OCI-LY1 (cell line): Measurements from ENCODE around the gene MTARC1.

Source experiments
- CTCF ChIP-seq: fragments of 200-600 bp; sonication (generic), shearing (Covaris generic); IDR thresholded peaks from 2 replicates; pipeline ENCODE4 v1.5.1; 2017; ENCODE audit warnings: mild to moderate bottlenecking, antibody characterized with exemption, low read length, moderate library complexity, mixed read lengths
- EZH2 ChIP-seq: fragments of 200-600 bp; sonication (generic), shearing (Covaris generic); IDR thresholded peaks from 2 replicates; pipeline ENCODE4 v1.8.0; 2017; ENCODE audit warnings: borderline replicate concordance, mixed run types, mild to moderate bottlenecking, antibody characterized with exemption, low read length, moderate library complexity, mixed read lengths

DNA sequence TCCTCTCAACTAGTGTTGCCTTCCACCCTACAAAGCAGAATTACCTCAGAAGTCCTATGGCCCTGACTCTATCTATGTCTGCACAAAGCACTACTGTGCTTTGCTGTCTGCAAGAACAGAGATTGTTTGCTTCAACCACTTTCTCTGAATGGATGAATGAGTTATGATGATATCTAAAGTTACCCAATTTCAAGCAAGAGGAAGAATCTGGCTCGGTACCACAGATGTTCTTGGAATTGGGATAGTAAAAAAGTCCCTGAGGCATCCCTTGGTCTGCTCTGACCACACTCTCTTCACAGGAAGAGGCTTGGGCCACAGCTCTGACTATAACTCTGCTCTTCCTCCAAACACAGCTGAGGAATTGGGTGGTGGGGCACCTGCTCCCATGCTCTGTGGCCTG, 31.2 kb downstream of the MTARC1 start:
- TF ChIP-seq EZH2 (no peak), CTCF (no peak)
